Measurements from ENCODE around the gene KCNN3.

KCNN3 gene

GRCh38 chr1:154777781-154778180, 92.3 kb downstream of the KCNN3 start:
- no peak for DNase-seq
- Histone ChIP-seq H3K27ac (ENCODE audit: low read length) (no peak overlapping the region), H4K20me1 (ENCODE audit: insufficient read depth, low read length) (no peaks in the 10 kb centered on the region), H3K9ac (ENCODE audit: low read length) (no peak overlapping the region), H3K4me1 (ENCODE audit: low read length) (peaks cover 8% of the 10 kb centered on the region), H3K4me2 (ENCODE audit: low read depth, low read length) (no peak overlapping the region), H2AFZ (ENCODE audit: low read length) (no peak overlapping the region), H3K27me3 (replicated peaks; ENCODE audit: insufficient read depth, low read length) (no peaks in the 10 kb centered on the region), H3K9me2 (replicated peaks; ENCODE audit: insufficient read depth, low read length) (no peaks in the 10 kb centered on the region), H3K9me3 (replicated peaks; ENCODE audit: insufficient read depth, low read length) (no peaks in the 10 kb centered on the region), H3F3A (ENCODE audit: insufficient read depth, low read length) (no peaks in the 10 kb centered on the region), H3K79me2 (ENCODE audit: low read length) (peaks cover 22% of the 10 kb centered on the region), H3K4me3 (ENCODE audit: low read length) (no peak overlapping the region), H3K36me3 (replicated peaks; ENCODE audit: insufficient read depth, low read length) (no peaks in the 10 kb centered on the region)
- TF ChIP-seq EZH2 (optimal IDR thresholded peaks at IDR 0.05; ENCODE audit: low read depth, low read length) (no peak), EZH2phosphoT487 (IDR thresholded peaks at IDR 0.05; ENCODE audit: low read length) (no peak)
- TF ChIP-seq, protein P1, sequence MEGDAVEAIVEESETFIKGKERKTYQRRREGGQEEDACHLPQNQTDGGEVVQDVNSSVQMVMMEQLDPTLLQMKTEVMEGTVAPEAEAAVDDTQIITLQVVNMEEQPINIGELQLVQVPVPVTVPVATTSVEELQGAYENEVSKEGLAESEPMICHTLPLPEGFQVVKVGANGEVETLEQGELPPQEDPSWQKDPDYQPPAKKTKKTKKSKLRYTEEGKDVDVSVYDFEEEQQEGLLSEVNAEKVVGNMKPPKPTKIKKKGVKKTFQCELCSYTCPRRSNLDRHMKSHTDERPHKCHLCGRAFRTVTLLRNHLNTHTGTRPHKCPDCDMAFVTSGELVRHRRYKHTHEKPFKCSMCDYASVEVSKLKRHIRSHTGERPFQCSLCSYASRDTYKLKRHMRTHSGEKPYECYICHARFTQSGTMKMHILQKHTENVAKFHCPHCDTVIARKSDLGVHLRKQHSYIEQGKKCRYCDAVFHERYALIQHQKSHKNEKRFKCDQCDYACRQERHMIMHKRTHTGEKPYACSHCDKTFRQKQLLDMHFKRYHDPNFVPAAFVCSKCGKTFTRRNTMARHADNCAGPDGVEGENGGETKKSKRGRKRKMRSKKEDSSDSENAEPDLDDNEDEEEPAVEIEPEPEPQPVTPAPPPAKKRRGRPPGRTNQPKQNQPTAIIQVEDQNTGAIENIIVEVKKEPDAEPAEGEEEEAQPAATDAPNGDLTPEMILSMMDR (IDR thresholded peaks at IDR 0.05; ENCODE audit: low read length): no peak

GRCh38 chr1:154777154-154777553, 92.9 kb downstream of the KCNN3 start:
- Histone ChIP-seq H3K9ac (ENCODE audit: low read length) (no peak overlapping the region), H3F3A (ENCODE audit: insufficient read depth, low read length) (no peaks in the 10 kb centered on the region), H4K20me1 (ENCODE audit: insufficient read depth, low read length) (no peaks in the 10 kb centered on the region), H3K4me2 (ENCODE audit: low read depth, low read length) (no peak overlapping the region), H3K27me3 (replicated peaks; ENCODE audit: insufficient read depth, low read length) (no peaks in the 10 kb centered on the region), H3K4me1 (ENCODE audit: low read length) (peaks cover 8% of the 10 kb centered on the region), H3K4me3 (ENCODE audit: low read length) (no peak overlapping the region), H3K9me2 (replicated peaks; ENCODE audit: insufficient read depth, low read length) (no peaks in the 10 kb centered on the region), H3K27ac (ENCODE audit: low read length) (no peak overlapping the region), H2AFZ (ENCODE audit: low read length) (no peak overlapping the region), H3K79me2 (ENCODE audit: low read length) (peaks cover 16% of the 10 kb centered on the region), H3K36me3 (replicated peaks; ENCODE audit: insufficient read depth, low read length) (no peaks in the 10 kb centered on the region), H3K9me3 (replicated peaks; ENCODE audit: insufficient read depth, low read length) (no peaks in the 10 kb centered on the region)
- DNase-seq: no peak
- no peak for TF ChIP-seq EZH2 (optimal IDR thresholded peaks at IDR 0.05; ENCODE audit: low read depth, low read length)

- Histone ChIP-seq H3K9me2 (replicated peaks; ENCODE audit: insufficient read depth, low read length) (no peaks in the 10 kb centered on the region), H3K27me3 (replicated peaks; ENCODE audit: insufficient read depth, low read length) (no peaks in the 10 kb centered on the region)
- DNase-seq: no peak
Measured at GRCh38 chr1:154775621-154776605, 94.2 kb downstream of the KCNN3 start.

More at GRCh38 chr1:154775621-154776605, 94.2 kb downstream of the KCNN3 start:
- H3K4me1 ChIP-seq (ENCODE audit: low read length): peaks cover 8% of the 10 kb centered on the region
- no peak overlapping the region for H2AFZ ChIP-seq (ENCODE audit: low read length)
- H3K4me2 ChIP-seq (ENCODE audit: low read depth, low read length): no peak overlapping the region
- no peak overlapping the region for H3K4me3 ChIP-seq (ENCODE audit: low read length)
- H3K36me3 ChIP-seq (replicated peaks; ENCODE audit: insufficient read depth, low read length): no peaks in the 10 kb centered on the region
- no peaks in the 10 kb centered on the region for H3F3A ChIP-seq (ENCODE audit: insufficient read depth, low read length)
- H3K9me3 ChIP-seq (replicated peaks; ENCODE audit: insufficient read depth, low read length): no peaks in the 10 kb centered on the region
- TF ChIP-seq EZH2 (optimal IDR thresholded peaks at IDR 0.05; ENCODE audit: low read depth, low read length) (no peak), EZH2phosphoT487 (IDR thresholded peaks at IDR 0.05; ENCODE audit: low read length) (no peak)
- TF ChIP-seq, protein P1 (IDR thresholded peaks at IDR 0.05; ENCODE audit: low read length): no peak
- no peak overlapping the region for H3K27ac ChIP-seq (ENCODE audit: low read length)
- no peak overlapping the region for H3K9ac ChIP-seq (ENCODE audit: low read length)
- H3K79me2 ChIP-seq (ENCODE audit: low read length): peaks cover 8% of the 10 kb centered on the region; the same call in 1 of the 2 replicates
- H4K20me1 ChIP-seq (ENCODE audit: insufficient read depth, low read length): no peaks in the 10 kb centered on the region
